GM21723 (cell line): ENCODE data around the gene LHCGR.

Source experiments
- ATAC-seq: cut with Tn5 transposase; IDR thresholded peaks from one replicate; pipeline ENCODE4 v1.9.1; 2021; ENCODE audit warnings: mild to moderate bottlenecking, moderate library complexity; ENCODE audit not compliant: unreplicated experiment

The LHCGR gene

DNA sequence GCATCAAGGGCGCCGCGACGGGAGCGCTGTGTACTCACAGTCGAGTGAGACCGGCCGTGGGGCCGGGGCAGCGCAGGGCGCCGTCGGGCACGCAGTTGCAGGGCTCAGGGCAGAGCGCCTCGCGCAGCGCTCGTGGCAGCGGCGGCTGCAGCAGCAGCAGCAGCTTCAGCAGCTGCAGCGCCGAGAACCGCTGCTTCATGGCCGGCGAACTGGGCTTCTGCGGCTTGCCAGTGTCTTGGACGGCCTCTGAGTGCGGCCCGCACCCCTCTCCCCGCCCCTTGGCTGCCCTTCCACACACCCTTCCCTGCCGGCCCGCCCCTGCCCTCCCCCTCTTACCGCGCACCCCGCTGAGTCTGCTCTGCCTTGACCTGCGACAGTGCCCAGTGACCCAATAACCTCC, at the start of gene LHCGR:
TSS of gene LHCGR (minus strand) at position 252 of the 400 bp plus-strand sequence. CDS start at position 199, 53 bp downstream.
- ATAC-seq, result no peak

GRCh38 chr2:48799601-48800000, 44.1 kb upstream of the LHCGR start:
- ATAC-seq, result no peak

- ATAC-seq, result no peak
Measured at GRCh38 chr2:48795065-48795464, 39.5 kb upstream of the LHCGR start.

- ATAC-seq, result no peak
Measured at GRCh38 chr2:48793671-48794070, 38.1 kb upstream of the LHCGR start.

GRCh38 chr2:48792030-48792429, 36.5 kb upstream of the LHCGR start:
- ATAC-seq, result no peak

- ATAC-seq, result no peak
Measured at GRCh38 chr2:48790407-48791170, 35.1 kb upstream of the LHCGR start.

DNA sequence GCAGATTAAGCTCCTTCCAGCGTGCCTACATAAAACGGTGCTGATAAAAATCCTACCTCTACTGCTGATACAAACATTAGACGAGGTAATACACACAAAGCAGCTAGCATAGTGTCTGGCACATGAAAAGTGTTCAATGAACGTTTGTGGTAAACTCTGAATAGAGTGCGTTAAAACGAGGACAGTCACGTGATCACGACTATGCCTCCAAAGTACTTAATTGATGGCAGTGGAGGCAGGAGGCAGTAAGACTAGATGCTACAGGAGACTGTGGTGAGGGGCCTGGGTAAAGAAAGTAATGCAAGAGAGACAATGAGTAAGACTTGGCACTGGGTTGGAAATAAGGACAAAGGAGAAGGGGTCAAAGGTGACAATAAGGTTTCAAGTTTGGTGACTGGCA, 32.1 kb upstream of the LHCGR start:
- no peak for ATAC-seq

DNA sequence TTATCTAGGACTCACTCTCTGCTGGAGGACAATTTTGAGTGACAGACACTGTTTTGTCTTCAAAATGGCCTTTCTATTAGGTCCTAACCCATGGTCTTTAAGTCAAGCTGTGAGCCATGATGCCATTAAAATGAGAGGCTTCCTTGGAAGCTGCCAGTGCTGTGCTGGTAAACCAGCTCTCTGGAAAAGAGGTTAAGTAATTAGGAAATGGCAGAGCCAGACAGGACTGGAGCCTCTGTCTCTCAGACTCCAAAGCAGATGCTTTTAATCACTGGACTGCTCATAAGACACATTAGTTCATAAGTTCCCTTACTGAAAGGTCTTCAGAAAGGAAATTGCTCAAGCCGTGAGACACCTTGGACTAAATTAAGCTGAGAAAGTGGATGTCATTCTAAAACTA, 25.8 kb upstream of the LHCGR start:
- no peak for ATAC-seq

DNA sequence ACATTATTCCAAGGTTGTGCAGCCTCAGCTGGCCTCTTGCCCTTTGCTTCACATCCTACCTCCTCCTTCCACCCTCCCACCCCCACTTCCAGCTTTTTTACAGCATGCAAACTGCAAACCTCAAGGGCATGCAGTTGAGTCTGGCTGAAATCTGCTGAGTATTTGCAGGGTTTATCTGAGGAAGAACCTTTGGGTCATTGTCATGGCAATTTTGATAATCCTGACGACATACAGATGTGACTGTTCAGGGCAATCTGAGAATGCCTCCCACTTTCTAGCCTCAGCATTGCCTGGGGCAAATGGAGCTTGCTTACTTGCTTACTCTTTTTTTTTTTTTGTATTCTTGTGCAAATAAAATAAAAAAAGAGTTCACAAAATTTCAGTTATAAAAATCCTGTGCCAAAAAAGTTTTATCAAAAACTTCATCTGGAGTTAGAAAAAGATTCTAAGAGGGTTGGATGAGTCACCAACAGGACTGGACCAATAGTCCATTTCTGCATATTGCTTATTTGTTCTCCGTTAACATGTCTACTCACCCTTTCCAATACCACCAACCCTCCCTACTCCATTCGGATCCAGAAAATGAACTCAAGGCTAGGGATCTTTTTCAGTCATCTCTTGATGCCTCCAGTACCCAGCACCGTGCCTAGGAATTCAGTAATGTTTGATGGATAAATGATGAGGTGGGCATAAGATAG, 23.6 kb upstream of the LHCGR start:
- ATAC-seq, result no peak

DNA sequence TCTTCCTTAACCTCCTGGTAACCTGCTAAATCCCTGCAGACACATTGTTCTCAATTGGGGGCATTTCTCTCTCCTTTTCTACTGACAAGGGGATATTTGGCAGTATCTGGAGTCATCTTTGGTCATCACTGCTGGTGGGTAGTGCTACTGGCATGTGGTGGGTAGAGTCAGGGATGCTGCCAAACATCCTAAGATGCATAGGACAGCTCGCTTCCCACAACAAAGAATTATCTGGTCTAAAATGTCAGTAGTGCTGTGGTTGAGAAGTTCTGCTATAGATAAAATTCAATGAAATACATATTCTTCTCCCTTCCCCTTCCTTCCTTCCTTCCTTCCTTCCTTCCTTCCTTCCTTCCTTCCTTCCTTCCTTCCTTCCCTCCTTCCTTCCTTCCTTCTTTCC, 18.7 kb upstream of the LHCGR start:
- ATAC-seq, result no peak

DNA sequence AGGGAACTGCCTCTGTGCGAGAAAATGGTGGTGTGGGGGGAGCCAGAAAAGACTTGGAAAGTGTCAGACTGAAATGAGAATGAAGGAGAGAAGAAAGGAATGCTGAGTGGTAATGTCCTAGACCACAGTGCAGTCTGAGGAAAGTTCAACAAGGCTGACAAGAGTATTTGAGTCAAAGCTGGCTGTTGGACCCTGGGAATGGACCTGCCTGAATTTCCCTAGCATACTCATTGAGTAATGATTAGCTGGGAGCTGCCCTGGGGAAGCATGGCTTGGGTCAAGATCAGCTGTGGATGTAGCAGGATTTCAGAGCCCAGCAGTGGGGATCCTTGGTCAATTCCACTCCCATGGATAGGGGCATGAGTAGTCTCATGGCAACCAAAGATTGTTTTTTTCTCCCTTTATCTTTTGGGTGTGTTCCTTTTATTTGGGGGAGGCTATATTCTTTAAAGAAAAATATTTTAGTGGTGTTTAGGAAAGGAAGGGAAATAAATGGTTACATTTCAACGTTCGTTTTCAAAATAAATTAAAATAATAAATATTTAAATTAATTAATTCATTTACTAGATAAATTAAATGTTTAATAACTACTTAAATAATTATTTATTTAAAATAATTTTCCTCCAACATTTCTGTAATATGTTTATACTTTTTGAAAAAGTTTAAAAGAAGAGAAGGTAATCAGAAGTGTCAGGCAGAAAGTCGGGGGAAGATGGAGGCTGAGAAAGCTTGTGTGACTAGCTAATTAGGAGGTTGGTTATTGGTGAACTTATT, 15.9 kb upstream of the LHCGR start:
- no peak for ATAC-seq

DNA sequence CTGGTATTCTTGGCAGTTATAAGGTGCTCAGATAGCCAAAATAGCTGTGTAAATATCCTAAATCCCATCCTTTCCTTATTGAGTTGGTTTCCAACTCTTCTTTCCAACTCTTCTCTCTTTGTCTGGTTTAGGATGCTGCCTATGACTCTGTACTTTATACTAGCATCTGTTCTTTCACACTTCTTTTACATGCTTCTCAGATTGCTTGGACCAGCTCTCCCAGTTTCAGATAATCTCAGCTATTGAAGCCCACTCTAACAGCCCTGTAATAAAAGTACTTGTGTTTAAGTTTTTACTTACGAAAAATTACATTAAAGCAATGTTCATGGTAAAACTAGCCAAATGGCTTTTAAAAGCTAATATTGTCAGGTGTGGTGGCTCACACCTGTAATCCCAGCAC, 14.7 kb upstream of the LHCGR start:
- ATAC-seq, result no peak

DNA sequence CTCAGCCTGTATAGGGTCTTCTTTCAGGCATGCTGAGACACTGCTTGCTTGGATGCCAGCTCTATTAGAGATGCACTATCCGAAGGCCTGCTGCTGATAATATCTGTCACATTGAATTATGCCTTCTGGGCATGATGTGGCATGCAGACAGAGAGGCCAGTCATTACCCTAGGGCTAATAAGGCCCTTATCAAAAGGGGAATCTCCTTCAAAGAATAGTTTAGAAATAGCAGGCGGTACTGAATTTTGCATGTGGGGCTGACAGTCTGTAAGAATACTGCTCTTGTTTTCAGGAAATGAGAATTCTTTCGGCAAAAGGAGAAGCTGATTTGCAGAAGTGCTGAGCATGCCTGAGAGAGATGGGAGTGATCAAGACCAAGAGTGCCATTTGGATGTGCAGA, 13.1 kb upstream of the LHCGR start:
- no peak for ATAC-seq

DNA sequence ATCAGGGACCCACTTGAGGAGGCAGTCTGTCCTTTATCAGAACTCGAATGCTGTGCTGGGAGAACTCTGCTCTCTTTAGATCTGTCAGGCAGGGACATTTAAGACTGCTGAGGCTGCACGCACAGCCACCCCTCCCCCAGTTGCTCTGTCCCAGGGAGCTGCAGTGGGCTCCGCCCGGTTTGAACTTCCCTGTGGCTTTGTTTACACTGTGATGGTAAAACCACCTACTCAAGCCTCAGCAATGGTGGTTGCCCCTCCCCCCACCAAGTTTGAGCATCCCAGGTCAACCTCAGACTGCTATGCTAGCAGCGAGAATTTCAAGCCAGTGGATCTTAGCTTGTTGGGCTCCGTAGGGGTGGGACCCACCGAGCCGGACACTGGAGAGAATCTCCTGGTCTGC, 11.8 kb upstream of the LHCGR start:
- ATAC-seq, result no peak

GRCh38 chr2:48760826-48761225, 5.3 kb upstream of the LHCGR start:
- no peak for ATAC-seq

DNA sequence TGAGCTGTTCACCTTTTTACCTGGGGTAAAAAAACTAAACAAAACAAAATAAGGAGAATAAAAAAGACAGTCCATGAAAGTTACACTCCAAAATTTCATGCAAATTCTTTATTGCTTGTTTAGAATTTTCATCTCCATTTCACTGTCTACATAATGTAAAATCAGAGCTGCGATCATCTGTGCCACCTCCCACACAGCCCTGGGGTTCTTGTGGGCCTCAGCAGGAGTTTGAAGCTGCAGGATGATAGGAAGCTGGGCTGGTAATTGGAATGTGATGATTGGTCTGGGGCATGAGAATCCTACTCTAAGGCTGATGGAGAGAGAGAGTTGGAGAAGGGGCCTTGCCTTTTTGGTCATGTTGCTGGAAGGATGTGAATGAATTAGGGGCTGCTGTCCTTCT, 4.2 kb upstream of the LHCGR start:
- ATAC-seq, result no peak

- ATAC-seq, result no peak
Measured at GRCh38 chr2:48756289-48756688, 765 bp upstream of the LHCGR start.

DNA sequence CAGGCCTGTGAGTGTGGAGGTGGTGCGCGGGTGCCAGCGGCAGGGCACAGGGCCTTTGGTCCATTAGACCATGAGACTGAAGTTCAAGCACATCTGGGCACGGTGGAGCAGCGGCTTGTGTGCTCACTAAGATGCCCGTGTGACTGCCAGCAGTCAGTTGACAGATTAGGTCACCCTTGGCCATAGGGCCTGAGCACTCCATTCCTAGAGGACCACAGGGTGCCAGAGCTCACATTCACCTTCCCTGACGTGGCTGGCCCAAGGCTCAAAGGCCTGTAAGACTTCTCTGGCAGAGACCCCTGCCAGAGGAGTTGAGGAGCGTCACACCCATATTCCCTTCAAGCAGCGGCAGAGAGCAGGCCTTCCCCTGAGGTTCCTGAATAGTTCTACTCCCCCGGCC, 650 bp downstream of the LHCGR start:
- no peak for ATAC-seq

- ATAC-seq, result no peak
Measured at GRCh38 chr2:48753228-48753627, 2.3 kb downstream of the LHCGR start.

DNA sequence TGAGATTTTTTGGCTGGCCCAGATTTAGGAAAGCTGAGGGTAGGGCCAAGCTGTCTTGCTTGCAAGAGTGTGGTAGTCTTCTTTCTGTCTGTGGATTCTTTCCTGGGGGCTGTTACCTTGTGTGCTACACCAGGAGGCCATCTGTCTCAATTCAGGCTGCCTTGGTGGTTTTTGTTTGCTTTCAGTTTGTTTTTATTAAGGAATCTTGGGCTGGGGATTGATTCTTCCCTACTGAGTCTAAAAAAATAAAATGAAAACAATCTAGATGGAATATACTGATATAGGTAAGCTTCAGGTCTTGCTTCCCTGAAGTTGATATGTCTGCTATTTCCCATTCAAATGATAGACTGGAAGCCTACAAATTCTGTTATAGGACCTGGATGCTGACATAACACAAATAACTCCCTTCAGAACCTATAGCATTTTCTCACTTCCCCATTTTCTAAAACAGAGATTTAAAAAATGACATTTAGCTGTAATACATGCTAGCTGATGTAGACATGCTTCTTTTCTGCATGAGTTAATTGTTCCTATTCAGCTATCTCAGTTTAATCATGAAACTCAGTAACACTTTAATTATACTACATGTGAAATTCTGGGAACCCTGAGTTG, 5.3 kb downstream of the LHCGR start:
- ATAC-seq, result peak; percentile 80
